Subcutaneous adipose tissue (tissue), 4 donors: ENCODE results near the gene ENOX1. TPM values are rescaled to one million over a fixed set of nuclear protein-coding genes. Genes with fewer than 3 reads are reported as not detected.

ENCODE experiments used
- CTCF ChIP-seq: fragments of 450-650 bp; IDR thresholded peaks from one replicate; pipeline ENCODE4 v1.5.1; 2016; ENCODE audit warnings: low read depth, mild to moderate bottlenecking, control low read depth, antibody characterized with exemption, moderate library complexity
- total RNA-seq, 4 donors: library from RNA; depleted of rRNA; stranded (reverse); fragments of >200 nt; gene quantifications; one replicate each; pipeline ENCODE4 v1.1.0, GENCODE V29; 2016

The ENOX1 gene
- total RNA-seq, 4 donors from 2014 or later, result 0.66 to 4.7 (median 2.1) TPM

- no peak for TF ChIP-seq CTCF
Measured at GRCh38 chr13:43694146-43694664, 92.6 kb downstream of the ENOX1 start.

GRCh38 chr13:43693639-43694038, 93.1 kb downstream of the ENOX1 start:
- no peak for TF ChIP-seq CTCF

- TF ChIP-seq CTCF, result no peak
Measured at GRCh38 chr13:43688227-43688907, 98.4 kb downstream of the ENOX1 start.

GRCh38 chr13:43687038-43687437, 99.7 kb downstream of the ENOX1 start:
- TF ChIP-seq CTCF, result no peak

GRCh38 chr13:43686557-43686956, 100.2 kb downstream of the ENOX1 start:
- TF ChIP-seq CTCF, result no peak

- TF ChIP-seq CTCF, result no peak
Measured at GRCh38 chr13:43684963-43685725, 101.6 kb downstream of the ENOX1 start.

GRCh38 chr13:43682701-43683100, 104.1 kb downstream of the ENOX1 start:
- no peak for TF ChIP-seq CTCF
